Activated T-cell treated with anti-CD3 and anti-CD28 coated beads, Interleukin-2, amount 50 U/mL, for 4 hours (primary cell): ENCODE results near the gene PTPRT. TPM values are rescaled to one million over a fixed set of nuclear protein-coding genes. Genes with fewer than 3 reads are reported as not detected.

ENCODE experiments used
- ATAC-seq, 2 donors: fragments of 200-7000 bp; cut with Tn5 transposase; one replicate each; pipeline ENCODE4 v1.10.0; 2021
- DNase-seq: peaks from one replicate; pipeline ENCODE4 v3.0.0-alpha.2; 2020
- H3K27me3 Mint-ChIP-seq: one replicate; pipeline ENCODE4 v1.8.0; 2021; ENCODE audit warnings: low read depth, mixed read lengths
- H3K36me3 Mint-ChIP-seq: one replicate; pipeline ENCODE4 v1.8.0; 2022; ENCODE audit warnings: mixed read lengths; ENCODE audit not compliant: insufficient read depth
- H3K4me1 Mint-ChIP-seq: one replicate; pipeline ENCODE4 v1.8.0; 2021; ENCODE audit warnings: low read depth, mixed read lengths
- H3K4me3 Mint-ChIP-seq: one replicate; pipeline ENCODE4 v1.8.0; 2021; ENCODE audit warnings: mild to moderate bottlenecking, moderate library complexity, mixed read lengths
- H3K9me3 Mint-ChIP-seq: one replicate; pipeline ENCODE4 v1.8.0; 2021; ENCODE audit warnings: mixed read lengths
- total RNA-seq, 3 donors: library from RNA; stranded (reverse); gene quantifications; one replicate each; pipeline ENCODE4 v1.2.1, GENCODE V29; 2021

Gene PTPRT
- total RNA-seq, 3 donors from 2014 or later, result not detected

GRCh38 chr20:42085366-42085765 is 1104.3 kb downstream of the PTPRT start:
- no peak for ATAC-seq
- H3K27me3 Mint-ChIP-seq, result no peaks in the 10 kb centered on the region
- H3K9me3 Mint-ChIP-seq, result no peaks in the 10 kb centered on the region
- no peaks in the 10 kb centered on the region for H3K36me3 Mint-ChIP-seq
- H3K4me3 Mint-ChIP-seq, result no peak overlapping the region
- H3K4me1 Mint-ChIP-seq, result no peaks in the 10 kb centered on the region
- DNase-seq, result no peak

GRCh38 chr20:42083280-42083679 is 1106.4 kb downstream of the PTPRT start:
- ATAC-seq, result no peak

GRCh38 chr20:42082611-42083010 is 1107.1 kb downstream of the PTPRT start:
- Mint-ChIP-seq H3K4me1 (no peaks in the 10 kb centered on the region), H3K4me3 (no peak overlapping the region), H3K36me3 (no peaks in the 10 kb centered on the region), H3K9me3 (no peaks in the 10 kb centered on the region), H3K27me3 (no peaks in the 10 kb centered on the region)
- no peak for DNase-seq
- ATAC-seq, result no peak

More at GRCh38 chr20:42083280-42083679, 1106.4 kb downstream of the PTPRT start:
- DNase-seq, result no peak
- H3K36me3 Mint-ChIP-seq, result no peaks in the 10 kb centered on the region
- H3K4me3 Mint-ChIP-seq, result no peak overlapping the region
- no peaks in the 10 kb centered on the region for H3K9me3 Mint-ChIP-seq
- no peaks in the 10 kb centered on the region for H3K4me1 Mint-ChIP-seq
- no peaks in the 10 kb centered on the region for H3K27me3 Mint-ChIP-seq

GRCh38 chr20:42080956-42081355 is 1108.8 kb downstream of the PTPRT start:
- no peaks in the 10 kb centered on the region for H3K27me3 Mint-ChIP-seq
- no peak for DNase-seq
- H3K4me3 Mint-ChIP-seq, result no peak overlapping the region

GRCh38 chr20:42074944-42075343 is 1114.8 kb downstream of the PTPRT start:
- Mint-ChIP-seq H3K4me3 (no peak overlapping the region), H3K9me3 (no peaks in the 10 kb centered on the region), H3K36me3 (no peaks in the 10 kb centered on the region), H3K4me1 (no peaks in the 10 kb centered on the region), H3K27me3 (no peaks in the 10 kb centered on the region)
- DNase-seq, result no peak
- no peak for ATAC-seq

More at GRCh38 chr20:42080956-42081355, 1108.8 kb downstream of the PTPRT start:
- no peaks in the 10 kb centered on the region for H3K36me3 Mint-ChIP-seq
- H3K9me3 Mint-ChIP-seq, result no peaks in the 10 kb centered on the region
- ATAC-seq, result no peak
- no peaks in the 10 kb centered on the region for H3K4me1 Mint-ChIP-seq

DNA sequence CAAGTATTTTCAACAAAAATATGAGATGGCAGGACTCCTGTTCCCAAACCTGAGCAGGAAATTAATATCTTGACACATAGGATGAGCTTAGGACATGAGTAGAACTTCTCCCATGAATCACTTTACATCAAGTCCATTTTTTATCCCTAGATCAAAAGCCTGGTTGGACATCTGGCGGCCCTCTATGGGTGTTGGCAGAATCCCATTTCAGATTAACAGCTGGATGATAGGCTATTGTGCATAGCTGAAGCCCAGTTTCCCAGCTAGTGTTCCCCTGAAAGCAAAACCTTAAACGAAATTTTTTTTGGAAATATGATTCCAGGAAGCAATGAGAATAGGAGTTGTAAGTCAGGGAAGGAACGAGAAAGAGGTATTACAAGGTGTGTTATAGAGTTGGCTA is 1122.1 kb downstream of the PTPRT start:
- Mint-ChIP-seq H3K4me3 (no peak overlapping the region), H3K27me3 (peaks cover 2% of the 10 kb centered on the region), H3K36me3 (no peaks in the 10 kb centered on the region), H3K4me1 (no peaks in the 10 kb centered on the region), H3K9me3 (no peaks in the 10 kb centered on the region)
- no peak for ATAC-seq
- no peak for DNase-seq

- Mint-ChIP-seq H3K9me3 (no peaks in the 10 kb centered on the region), H3K4me3 (no peak overlapping the region), H3K36me3 (no peaks in the 10 kb centered on the region), H3K4me1 (no peaks in the 10 kb centered on the region), H3K27me3 (peaks cover 2% of the 10 kb centered on the region)
- ATAC-seq (no peak), DNase-seq (no peak)
Measured at GRCh38 chr20:42067174-42067573, 1122.5 kb downstream of the PTPRT start.

GRCh38 chr20:42063141-42063540 is 1126.6 kb downstream of the PTPRT start:
- DNase-seq (no peak), ATAC-seq (no peak)
- Mint-ChIP-seq H3K36me3 (no peaks in the 10 kb centered on the region), H3K27me3 (peaks cover 2% of the 10 kb centered on the region), H3K9me3 (no peaks in the 10 kb centered on the region), H3K4me1 (no peaks in the 10 kb centered on the region), H3K4me3 (no peak overlapping the region)

- H3K36me3 Mint-ChIP-seq, result no peaks in the 10 kb centered on the region
Measured at GRCh38 chr20:42053350-42053749, 1136.4 kb downstream of the PTPRT start.

GRCh38 chr20:42051921-42052320 is 1137.8 kb downstream of the PTPRT start:
- DNase-seq (no peak), ATAC-seq (no peak)
- Mint-ChIP-seq H3K4me3 (no peak overlapping the region), H3K9me3 (no peaks in the 10 kb centered on the region), H3K27me3 (no peaks in the 10 kb centered on the region), H3K36me3 (no peaks in the 10 kb centered on the region), H3K4me1 (no peaks in the 10 kb centered on the region)

More at GRCh38 chr20:42053350-42053749, 1136.4 kb downstream of the PTPRT start:
- Mint-ChIP-seq H3K4me3 (no peak overlapping the region), H3K27me3 (no peaks in the 10 kb centered on the region), H3K9me3 (no peaks in the 10 kb centered on the region), H3K4me1 (no peaks in the 10 kb centered on the region)
- no peak for ATAC-seq
- no peak for DNase-seq

DNA sequence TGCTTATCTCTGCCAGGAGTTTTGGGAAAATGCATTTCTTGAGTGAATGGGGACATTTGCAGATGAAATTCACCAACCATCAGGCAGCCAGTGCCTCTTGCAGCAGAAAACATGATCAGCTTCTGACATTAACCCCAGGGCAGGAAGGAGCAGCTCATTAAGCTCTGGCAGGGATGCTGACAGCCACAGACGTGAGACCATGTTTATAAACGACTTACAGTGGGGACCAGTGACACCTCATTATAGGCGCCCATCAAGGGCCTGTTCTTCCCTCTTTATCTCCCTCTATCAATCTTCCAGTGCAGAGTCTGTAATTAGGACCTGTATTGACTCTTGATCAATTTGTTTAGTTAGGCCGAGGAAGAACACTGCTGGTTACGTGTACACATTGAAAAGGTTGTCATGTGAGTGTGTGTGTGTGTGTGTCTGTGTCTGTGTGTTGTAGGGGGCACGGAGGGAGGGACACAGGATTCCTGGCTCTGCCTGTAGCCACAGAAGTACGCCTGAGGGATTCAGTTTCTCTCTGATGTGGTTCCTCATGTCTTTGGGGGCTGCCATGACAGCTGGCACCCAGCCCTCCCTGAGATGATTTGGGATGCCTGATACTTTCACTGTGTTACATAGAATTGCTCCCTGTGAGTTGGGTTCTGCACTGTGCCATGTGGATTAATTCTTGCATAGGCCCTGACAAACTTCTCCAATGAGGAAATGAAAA is 1143.2 kb downstream of the PTPRT start:
- H3K4me3 Mint-ChIP-seq, result no peak overlapping the region
- DNase-seq, result no peak
- H3K4me1 Mint-ChIP-seq, result no peaks in the 10 kb centered on the region
- H3K9me3 Mint-ChIP-seq, result no peaks in the 10 kb centered on the region
- no peaks in the 10 kb centered on the region for H3K27me3 Mint-ChIP-seq
- ATAC-seq, result no peak
- no peaks in the 10 kb centered on the region for H3K36me3 Mint-ChIP-seq

DNA sequence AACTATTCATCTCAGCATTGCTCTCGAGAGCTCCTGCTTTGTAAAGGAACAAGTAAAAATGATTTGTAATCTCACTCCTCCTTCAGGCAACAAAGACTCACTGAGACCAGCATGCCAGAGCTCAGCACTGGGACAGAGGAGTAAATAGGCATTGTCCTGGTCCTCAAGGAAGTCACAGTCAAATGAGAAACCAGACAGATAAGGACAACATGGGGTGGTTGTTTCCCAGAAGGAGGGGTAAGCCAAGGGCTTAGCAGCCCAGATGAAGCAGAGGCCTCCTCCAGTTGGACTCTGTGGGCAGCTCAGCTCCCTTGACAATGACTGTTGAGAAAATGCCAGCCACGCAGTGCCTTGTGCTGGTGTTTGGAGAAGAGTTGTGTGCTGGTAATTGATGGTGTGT is 1145.8 kb downstream of the PTPRT start:
- Mint-ChIP-seq H3K9me3 (no peaks in the 10 kb centered on the region), H3K36me3 (no peaks in the 10 kb centered on the region), H3K4me1 (no peaks in the 10 kb centered on the region), H3K27me3 (no peaks in the 10 kb centered on the region), H3K4me3 (no peak overlapping the region)
- DNase-seq (no peak), ATAC-seq (no peak)

DNA sequence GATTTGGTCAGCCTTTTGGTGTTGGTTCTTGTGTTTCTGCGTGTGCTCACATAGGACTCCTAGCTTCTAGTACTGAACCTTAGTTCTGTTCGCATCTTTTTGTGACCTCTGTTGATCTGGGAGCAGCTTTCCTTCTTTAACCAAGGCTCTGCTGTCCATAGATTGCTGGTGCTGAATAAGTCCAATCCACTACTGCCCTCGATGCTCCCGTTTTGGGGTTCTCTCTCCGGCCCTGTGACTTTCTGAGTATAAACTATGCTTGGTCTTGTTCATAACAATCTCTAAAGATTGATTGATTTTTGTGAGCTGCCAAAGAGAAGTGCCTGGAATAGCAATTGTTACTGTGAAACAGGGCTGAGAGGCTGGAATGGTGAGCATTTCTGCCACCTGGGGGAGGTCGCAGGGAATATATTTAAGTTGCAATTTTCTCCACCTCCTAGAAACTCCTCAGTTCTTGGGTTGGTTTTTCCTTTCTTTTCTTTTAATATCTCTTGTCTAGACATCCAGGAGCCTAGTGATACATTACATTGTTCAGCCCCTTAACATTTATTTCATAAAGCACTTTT is 1148.6 kb downstream of the PTPRT start:
- no peak for ATAC-seq
- Mint-ChIP-seq H3K9me3 (no peaks in the 10 kb centered on the region), H3K4me3 (no peak overlapping the region), H3K4me1 (no peaks in the 10 kb centered on the region), H3K36me3 (no peaks in the 10 kb centered on the region), H3K27me3 (no peaks in the 10 kb centered on the region)
- DNase-seq, result no peak

- DNase-seq, result no peak
- no peak overlapping the region for H3K4me3 Mint-ChIP-seq
- no peaks in the 10 kb centered on the region for H3K4me1 Mint-ChIP-seq
Measured at GRCh38 chr20:42027746-42028268, 1161.9 kb downstream of the PTPRT start.

DNA sequence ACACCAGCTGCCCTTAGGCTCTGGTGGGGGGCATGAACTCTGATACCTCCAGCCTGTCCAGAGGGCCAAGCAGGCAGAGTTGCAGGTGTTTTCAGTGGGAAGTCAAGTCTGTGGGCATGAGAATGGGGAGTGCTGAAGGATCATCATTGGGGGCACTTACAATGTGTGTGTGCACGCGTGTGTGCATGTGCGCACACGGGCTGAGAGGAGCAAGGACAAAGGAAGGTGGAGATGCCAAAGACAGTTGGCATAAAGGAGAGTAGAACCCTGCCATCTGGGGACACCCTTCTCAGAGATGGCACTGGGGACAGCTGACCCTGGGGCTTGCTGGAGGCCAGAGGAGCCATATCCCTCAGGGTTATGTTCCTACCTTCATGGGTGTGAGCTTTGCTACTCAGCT is 1163.1 kb downstream of the PTPRT start:
- peaks cover 3% of the 10 kb centered on the region for H3K27me3 Mint-ChIP-seq
- H3K36me3 Mint-ChIP-seq, result no peaks in the 10 kb centered on the region
- no peak for ATAC-seq
- no peak overlapping the region for H3K4me3 Mint-ChIP-seq
- peaks cover 5% of the 10 kb centered on the region for H3K9me3 Mint-ChIP-seq
- no peak for DNase-seq
- H3K4me1 Mint-ChIP-seq, result no peaks in the 10 kb centered on the region

More at GRCh38 chr20:42027746-42028268, 1161.9 kb downstream of the PTPRT start:
- ATAC-seq, result no peak
- peaks cover 3% of the 10 kb centered on the region for H3K27me3 Mint-ChIP-seq
- H3K36me3 Mint-ChIP-seq, result no peaks in the 10 kb centered on the region
- H3K9me3 Mint-ChIP-seq, result peaks cover 5% of the 10 kb centered on the region
